Umbilical cord (tissue), 2 donors: Measurements from ENCODE around the gene XKR3. TPM values are rescaled to one million over a fixed set of nuclear protein-coding genes. Genes with fewer than 3 reads are reported as not detected.
"Not testable (repeated sequence)": the region's sequence is repeated elsewhere in the genome, so short reads cannot be mapped to it uniquely, and the experiment has no call there.

ENCODE experiments used
- DNase-seq: peaks from one replicate; pipeline ENCODE4 v3.0.0-alpha.2; 2015; ENCODE audit warnings: low spot score
- total RNA-seq: library from RNA; depleted of rRNA; stranded (reverse); fragments of >200 nt; gene quantifications from one replicate; pipeline ENCODE4 v1.2.3, GENCODE V29; 2014; ENCODE audit warnings: low replicate concordance; ENCODE audit not compliant: insufficient read depth

Gene XKR3
- total RNA-seq, 1 donor from 2014 or later: 9.4 TPM

- not testable (repeated sequence) for DNase-seq
These were observed 76.9 kb downstream of the XKR3 start for GRCh38 chr22:16748160-16748929.

- DNase-seq: not testable (repeated sequence)
These were observed 77.7 kb downstream of the XKR3 start for GRCh38 chr22:16747266-16748159.

- DNase-seq: not testable (repeated sequence)
These were observed 90.9 kb downstream of the XKR3 start for GRCh38 chr22:16734271-16734670.

Other genes with a start within 250 kb of the XKR3 start
- 0.24 TPM for gene CCT8L2, start 232.6 kb downstream of the XKR3 start, total RNA-seq
- 1.7 TPM for gene GAB4, start 182.8 kb upstream of the XKR3 start, total RNA-seq